Measurements from ENCODE around the gene COL25A1.

The COL25A1 gene

DNA sequence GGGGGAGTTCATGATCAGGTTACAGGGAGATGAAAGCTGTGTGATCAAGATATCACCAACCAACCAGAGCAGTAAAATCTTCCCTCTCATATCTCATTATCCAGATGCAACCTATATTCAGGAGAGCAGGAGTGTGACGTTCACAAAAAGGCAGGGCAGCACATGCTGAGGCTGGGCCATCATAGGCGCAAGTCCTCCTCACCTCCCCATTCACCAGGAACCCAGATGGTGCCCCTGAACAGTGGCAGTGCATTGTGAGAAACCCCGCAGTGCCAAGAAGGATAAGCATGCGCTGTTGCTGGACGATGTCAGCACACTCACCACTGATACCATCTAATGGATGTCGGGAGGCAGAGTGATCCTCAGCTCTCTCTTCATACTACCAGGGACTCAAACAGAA, 170.9 kb downstream of the COL25A1 start:
- DNase-seq (ENCODE audit: extremely low read depth, low read depth) = no peak
- H3K4me3 ChIP-seq (replicated peaks; ENCODE audit: low read depth, low read length) = no peak overlapping the region
- TF ChIP-seq, protein P1, sequence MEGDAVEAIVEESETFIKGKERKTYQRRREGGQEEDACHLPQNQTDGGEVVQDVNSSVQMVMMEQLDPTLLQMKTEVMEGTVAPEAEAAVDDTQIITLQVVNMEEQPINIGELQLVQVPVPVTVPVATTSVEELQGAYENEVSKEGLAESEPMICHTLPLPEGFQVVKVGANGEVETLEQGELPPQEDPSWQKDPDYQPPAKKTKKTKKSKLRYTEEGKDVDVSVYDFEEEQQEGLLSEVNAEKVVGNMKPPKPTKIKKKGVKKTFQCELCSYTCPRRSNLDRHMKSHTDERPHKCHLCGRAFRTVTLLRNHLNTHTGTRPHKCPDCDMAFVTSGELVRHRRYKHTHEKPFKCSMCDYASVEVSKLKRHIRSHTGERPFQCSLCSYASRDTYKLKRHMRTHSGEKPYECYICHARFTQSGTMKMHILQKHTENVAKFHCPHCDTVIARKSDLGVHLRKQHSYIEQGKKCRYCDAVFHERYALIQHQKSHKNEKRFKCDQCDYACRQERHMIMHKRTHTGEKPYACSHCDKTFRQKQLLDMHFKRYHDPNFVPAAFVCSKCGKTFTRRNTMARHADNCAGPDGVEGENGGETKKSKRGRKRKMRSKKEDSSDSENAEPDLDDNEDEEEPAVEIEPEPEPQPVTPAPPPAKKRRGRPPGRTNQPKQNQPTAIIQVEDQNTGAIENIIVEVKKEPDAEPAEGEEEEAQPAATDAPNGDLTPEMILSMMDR (IDR thresholded peaks at IDR 0.05; ENCODE audit: low read depth, low read length, missing control alignments) = no peak

DNA sequence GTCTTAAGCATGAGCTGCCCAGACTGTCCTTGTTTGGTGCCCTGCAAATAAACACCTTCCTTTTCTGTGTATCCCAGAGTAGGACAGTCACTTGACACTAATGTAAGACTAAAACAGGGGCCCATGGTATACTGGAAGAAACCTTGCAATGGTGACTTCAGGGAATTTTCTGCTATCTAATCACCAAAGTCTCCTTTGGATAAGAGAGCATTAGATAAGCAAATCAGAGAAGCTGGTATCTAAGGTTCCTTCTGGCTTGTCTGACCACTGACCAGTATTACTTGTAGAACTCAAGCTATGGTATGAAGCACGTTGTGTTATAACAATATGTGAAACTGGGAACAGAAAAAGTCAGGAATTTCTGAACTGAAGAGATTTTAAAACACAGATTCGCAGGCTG, 173.9 kb downstream of the COL25A1 start:
- TF ChIP-seq, protein P1 (IDR thresholded peaks at IDR 0.05; ENCODE audit: low read depth, low read length, missing control alignments) = no peak
- no peak for DNase-seq (ENCODE audit: extremely low read depth, low read depth)
- no peak overlapping the region for H3K4me3 ChIP-seq (replicated peaks; ENCODE audit: low read depth, low read length)

DNA sequence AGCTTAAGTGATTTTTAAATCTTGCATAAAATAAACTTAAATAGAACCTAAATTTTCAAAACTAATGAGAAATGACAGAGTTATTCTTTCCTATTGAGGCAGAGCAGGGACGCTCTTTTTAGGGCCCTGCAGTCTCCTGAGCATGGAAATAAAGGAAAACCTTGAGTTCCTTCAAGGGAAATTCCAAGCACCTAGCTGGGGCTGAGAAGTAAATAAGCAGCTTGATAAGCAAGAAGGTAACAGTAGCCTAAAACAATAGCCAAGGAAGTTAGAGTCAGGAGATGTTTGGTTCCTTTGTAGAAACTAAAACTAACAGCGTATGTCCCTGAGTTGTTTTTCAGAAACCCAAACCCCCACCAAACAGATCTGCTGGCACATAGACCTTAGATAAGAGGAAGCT, 174.6 kb downstream of the COL25A1 start:
- TF ChIP-seq, protein P1 (IDR thresholded peaks at IDR 0.05; ENCODE audit: low read depth, low read length, missing control alignments) = no peak

DNA sequence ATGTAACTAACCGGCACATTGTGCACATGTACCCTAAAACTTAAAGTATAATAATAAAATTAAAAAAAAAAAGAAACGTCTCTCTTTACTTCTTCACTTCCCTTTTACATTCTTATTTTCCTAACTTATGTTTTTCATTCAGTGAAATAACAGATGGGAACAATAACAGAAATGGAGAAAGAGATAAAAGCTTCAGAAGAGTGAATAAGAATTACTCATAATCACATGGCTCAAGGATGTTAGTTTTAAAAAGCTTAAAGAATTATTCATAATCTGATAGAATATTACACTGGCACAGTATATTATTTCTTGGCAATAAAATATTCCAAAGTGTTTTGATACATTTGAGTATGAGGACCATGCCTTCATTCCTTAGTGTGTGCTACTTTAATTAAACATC, 175.6 kb downstream of the COL25A1 start:
- H3K4me3 ChIP-seq (replicated peaks; ENCODE audit: low read depth, low read length) = no peak overlapping the region
- no peak for DNase-seq (ENCODE audit: extremely low read depth, low read depth)
- TF ChIP-seq, protein P1 (IDR thresholded peaks at IDR 0.05; ENCODE audit: low read depth, low read length, missing control alignments) = no peak

More for the DNA sequence above, 174.6 kb downstream of the COL25A1 start:
- DNase-seq (ENCODE audit: extremely low read depth, low read depth) = no peak
- no peak overlapping the region for H3K4me3 ChIP-seq (replicated peaks; ENCODE audit: low read depth, low read length)

DNA sequence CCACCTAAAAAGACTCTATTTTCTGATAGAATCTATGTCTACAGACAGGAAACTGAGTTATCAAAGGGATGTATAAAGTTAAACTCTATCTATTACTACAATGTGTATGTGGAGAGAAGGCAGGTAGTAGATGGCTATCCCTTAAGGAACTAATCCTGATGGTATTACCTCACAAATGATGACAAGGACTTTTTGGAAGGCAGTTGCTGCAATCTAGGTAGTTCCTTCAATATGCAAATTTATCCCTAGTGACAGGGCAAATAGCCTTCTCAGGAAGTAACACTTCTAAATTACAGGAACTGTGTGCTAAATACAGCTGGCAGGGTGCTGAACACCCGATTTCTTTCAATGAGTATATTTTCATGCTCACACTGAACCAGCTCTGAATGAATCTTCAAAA, 177.4 kb downstream of the COL25A1 start:
- TF ChIP-seq, protein P1 (IDR thresholded peaks at IDR 0.05; ENCODE audit: low read depth, low read length, missing control alignments) = no peak
- no peak for DNase-seq (ENCODE audit: extremely low read depth, low read depth)
- no peak overlapping the region for H3K4me3 ChIP-seq (replicated peaks; ENCODE audit: low read depth, low read length)

DNA sequence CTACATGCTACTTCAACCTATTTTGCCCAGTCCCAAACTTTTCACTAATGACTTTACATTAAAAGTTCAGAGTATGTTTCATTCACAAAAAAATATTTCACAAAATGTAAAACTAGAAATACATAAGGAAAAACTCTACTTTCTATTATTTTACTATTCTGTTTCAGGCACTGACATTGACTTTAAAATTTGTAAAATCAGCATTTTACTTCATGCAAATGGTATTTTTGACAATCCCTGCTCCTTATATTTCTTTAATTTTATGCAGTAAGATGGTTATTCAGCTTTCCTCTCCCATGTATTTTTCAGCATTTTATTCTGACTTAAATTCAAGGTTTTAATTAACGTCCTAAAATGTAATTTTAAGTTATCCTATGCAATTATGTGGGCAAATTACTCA, 178.5 kb downstream of the COL25A1 start:
- DNase-seq (ENCODE audit: extremely low read depth, low read depth) = no peak
- no peak overlapping the region for H3K4me3 ChIP-seq (replicated peaks; ENCODE audit: low read depth, low read length)
- TF ChIP-seq, protein P1 (IDR thresholded peaks at IDR 0.05; ENCODE audit: low read depth, low read length, missing control alignments) = no peak

DNA sequence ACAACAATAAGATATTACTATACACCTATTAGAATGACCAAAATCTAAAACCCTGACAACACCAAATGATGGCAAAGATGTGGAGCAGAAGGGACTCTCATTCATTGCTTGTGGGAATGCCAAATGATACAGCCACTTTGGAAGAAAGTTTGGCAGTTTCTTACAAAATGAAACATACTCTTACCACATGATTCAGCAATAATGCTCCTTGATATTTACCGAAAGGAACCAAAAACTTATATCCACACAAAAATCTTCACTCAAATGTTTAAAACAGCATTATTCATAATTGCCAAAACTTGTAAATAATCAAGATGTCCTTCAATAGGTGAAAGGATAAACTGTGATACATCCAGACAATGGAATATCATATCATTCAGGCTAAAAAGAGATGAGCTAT, 180.9 kb downstream of the COL25A1 start:
- TF ChIP-seq, protein P1 (IDR thresholded peaks at IDR 0.05; ENCODE audit: low read depth, low read length, missing control alignments) = no peak
- DNase-seq (ENCODE audit: extremely low read depth, low read depth) = no peak

More for the DNA sequence above, 180.9 kb downstream of the COL25A1 start:
- H3K4me3 ChIP-seq (replicated peaks; ENCODE audit: low read depth, low read length) = no peak overlapping the region

Measured in HFF-Myc (cell line).